SU-DHL-6 (cell line): ENCODE data around the gene CD79B.

ENCODE experiments used
- H2AFZ ChIP-seq: fragments of 200-600 bp; sonication (generic); 2 replicates; pipeline ENCODE4 v1.6.1; 2014; ENCODE audit warnings: low read depth, mild to moderate bottlenecking, moderate library complexity, mixed read lengths, antibody characterized with exemption, low read length; ENCODE audit not compliant: severe bottlenecking
- H3F3A ChIP-seq: fragments of 200-600 bp; shearing (Covaris generic); 2 replicates; pipeline ENCODE4 v1.6.0; 2016; ENCODE audit warnings: antibody characterized with exemption, mild to moderate bottlenecking; ENCODE audit not compliant: insufficient read depth
- H3K27ac ChIP-seq: fragments of 200-600 bp; sonication (generic); 2 replicates; pipeline ENCODE4 v1.5.1; 2016; ENCODE audit warnings: low read depth, mild to moderate bottlenecking, low read length, moderate library complexity, mixed read lengths
- H3K27me3 ChIP-seq: fragments of 200-600 bp; sonication (generic), shearing (Covaris generic); 2 replicates; pipeline ENCODE4 v1.6.0; 2014; ENCODE audit warnings: mild to moderate bottlenecking, low read length
- H3K36me3 ChIP-seq: fragments of 200-600 bp; sonication (generic); 2 replicates; pipeline ENCODE4 v1.6.1; 2014; ENCODE audit warnings: mild to moderate bottlenecking, low read length, mixed read lengths
- H3K4me2 ChIP-seq: fragments of 300-600, 200-600 bp; shearing (Covaris generic), sonication (generic); 2 replicates; pipeline ENCODE4 v1.6.0; 2014; ENCODE audit warnings: low read length, low read depth, mild to moderate bottlenecking; ENCODE audit not compliant: poor library complexity, severe bottlenecking
- H3K4me3 ChIP-seq: fragments of 200-600 bp; sonication (generic); 2 replicates; pipeline ENCODE4 v1.5.1; 2014; ENCODE audit warnings: antibody characterized with exemption, low read length, mild to moderate bottlenecking, mixed read lengths; ENCODE audit not compliant: insufficient read depth, poor library complexity, severe bottlenecking
- H3K79me2 ChIP-seq: fragments of 200-600 bp; sonication (generic); 2 replicates; pipeline ENCODE4 v1.6.1; 2014; ENCODE audit warnings: mild to moderate bottlenecking, low read length, moderate library complexity; ENCODE audit not compliant: insufficient read depth
- H3K9ac ChIP-seq: fragments of 200-600 bp; sonication (generic); 2 replicates; pipeline ENCODE4 v1.7.0; 2014; ENCODE audit warnings: mild to moderate bottlenecking, low read length
- H3K9me2 ChIP-seq: fragments of 200-600 bp; sonication (generic); replicated peaks from 2 replicates; pipeline ENCODE4 v1.6.1; 2014; ENCODE audit warnings: low read length; ENCODE audit not compliant: insufficient read depth
- H3K9me3 ChIP-seq: fragments of 200-600 bp; sonication (generic); 2 replicates; pipeline ENCODE4 v1.6.1; 2014; ENCODE audit warnings: low read length, mixed read lengths; ENCODE audit not compliant: insufficient read depth
- H4K20me1 ChIP-seq: fragments of 200-600 bp; sonication (generic); 2 replicates; pipeline ENCODE4 v1.6.1; 2014; ENCODE audit warnings: low read depth, mild to moderate bottlenecking, antibody characterized with exemption, low read length, moderate library complexity, mixed read lengths
- CTCF ChIP-seq: fragments of 200-600 bp; sonication (generic); IDR thresholded peaks from one replicate; pipeline ENCODE4 v1.5.1; 2017; ENCODE audit warnings: antibody characterized with exemption, mild to moderate bottlenecking, low read length, moderate library complexity; ENCODE audit not compliant: insufficient read depth, poor library complexity, severe bottlenecking
- EZH2phosphoT487 ChIP-seq: fragments of 200-600 bp; sonication (generic), shearing (Covaris generic); conservative IDR thresholded peaks from 2 replicates; pipeline ENCODE4 v1.6.1; 2018; ENCODE audit warnings: mild to moderate bottlenecking, antibody characterized with exemption, low read length, moderate library complexity, mixed read lengths

Gene CD79B

GRCh38 chr17:63973247-63973646 lies 41.1 kb upstream of the CD79B start:
- Histone ChIP-seq H3K9me2 (no peaks in the 10 kb centered on the region), H3K36me3 (no peaks in the 10 kb centered on the region), H3F3A (no peaks in the 10 kb centered on the region), H3K9me3 (no peaks in the 10 kb centered on the region), H3K27ac (no peak overlapping the region), H3K79me2 (no peaks in the 10 kb centered on the region), H2AFZ (no peak overlapping the region), H3K4me3 (no peak overlapping the region), H4K20me1 (no peaks in the 10 kb centered on the region), H3K4me2 (no peak overlapping the region), H3K9ac (no peak overlapping the region), H3K27me3 (no peaks in the 10 kb centered on the region)
- no peak for TF ChIP-seq EZH2phosphoT487

- Histone ChIP-seq H3K36me3 (no peaks in the 10 kb centered on the region), H4K20me1 (no peaks in the 10 kb centered on the region), H2AFZ (no peak within 1 kb of the TSS), H3K27ac (no peak within 1 kb of the TSS), H3K9me2 (no peaks in the 10 kb centered on the region), H3F3A (no peaks in the 10 kb centered on the region), H3K9me3 (no peaks in the 10 kb centered on the region), H3K9ac (no peak within 1 kb of the TSS), H3K79me2 (no peaks in the 10 kb centered on the region), H3K27me3 (no peaks in the 10 kb centered on the region), H3K4me2 (no peak within 1 kb of the TSS), H3K4me3 (no peak within 1 kb of the TSS)
- TF ChIP-seq CTCF (no peak), EZH2phosphoT487 (no peak)
Observed at GRCh38 chr17:63972796-63973195, 40.7 kb upstream of the CD79B start, which contains the start of gene SCN4A. TSS of gene SCN4A (minus strand) at chr17:63972918. CDS start at chr17:63972841, 77 bp downstream.

- Histone ChIP-seq H3K9me3 (no peaks in the 10 kb centered on the region), H3K27me3 (no peaks in the 10 kb centered on the region), H3K4me3 (no peak overlapping the region), H3K9ac (no peak overlapping the region), H3F3A (no peaks in the 10 kb centered on the region), H2AFZ (no peak overlapping the region), H3K79me2 (no peaks in the 10 kb centered on the region), H3K9me2 (no peaks in the 10 kb centered on the region), H3K4me2 (no peak overlapping the region), H3K36me3 (no peaks in the 10 kb centered on the region), H3K27ac (no peak overlapping the region), H4K20me1 (no peaks in the 10 kb centered on the region)
- TF ChIP-seq CTCF = no peak
- no peak for TF ChIP-seq EZH2phosphoT487
Observed at GRCh38 chr17:63969278-63969677, 37.1 kb upstream of the CD79B start.

- Histone ChIP-seq H4K20me1 (no peaks in the 10 kb centered on the region), H3F3A (no peaks in the 10 kb centered on the region), H3K9ac (no peak overlapping the region), H3K27ac (no peak overlapping the region), H2AFZ (no peak overlapping the region), H3K4me3 (no peak overlapping the region), H3K27me3 (no peaks in the 10 kb centered on the region), H3K4me2 (no peak overlapping the region), H3K79me2 (no peaks in the 10 kb centered on the region), H3K9me3 (no peaks in the 10 kb centered on the region), H3K36me3 (no peaks in the 10 kb centered on the region), H3K9me2 (no peaks in the 10 kb centered on the region)
- TF ChIP-seq EZH2phosphoT487 (no peak), CTCF (no peak)
Observed at GRCh38 chr17:63967953-63968352, 35.8 kb upstream of the CD79B start.
